Colon (tissue), 2 donors: Measurements from ENCODE around the gene CCDC187.

Experiments used
- FAIRE-seq: peaks from 2 replicates; lab custom pipeline; 2012; peaks lifted over from hg19 to GRCh38; lab: Jason Lieb, UNC
- donor health status: control.
- donor health status: control.

Gene CCDC187

DNA sequence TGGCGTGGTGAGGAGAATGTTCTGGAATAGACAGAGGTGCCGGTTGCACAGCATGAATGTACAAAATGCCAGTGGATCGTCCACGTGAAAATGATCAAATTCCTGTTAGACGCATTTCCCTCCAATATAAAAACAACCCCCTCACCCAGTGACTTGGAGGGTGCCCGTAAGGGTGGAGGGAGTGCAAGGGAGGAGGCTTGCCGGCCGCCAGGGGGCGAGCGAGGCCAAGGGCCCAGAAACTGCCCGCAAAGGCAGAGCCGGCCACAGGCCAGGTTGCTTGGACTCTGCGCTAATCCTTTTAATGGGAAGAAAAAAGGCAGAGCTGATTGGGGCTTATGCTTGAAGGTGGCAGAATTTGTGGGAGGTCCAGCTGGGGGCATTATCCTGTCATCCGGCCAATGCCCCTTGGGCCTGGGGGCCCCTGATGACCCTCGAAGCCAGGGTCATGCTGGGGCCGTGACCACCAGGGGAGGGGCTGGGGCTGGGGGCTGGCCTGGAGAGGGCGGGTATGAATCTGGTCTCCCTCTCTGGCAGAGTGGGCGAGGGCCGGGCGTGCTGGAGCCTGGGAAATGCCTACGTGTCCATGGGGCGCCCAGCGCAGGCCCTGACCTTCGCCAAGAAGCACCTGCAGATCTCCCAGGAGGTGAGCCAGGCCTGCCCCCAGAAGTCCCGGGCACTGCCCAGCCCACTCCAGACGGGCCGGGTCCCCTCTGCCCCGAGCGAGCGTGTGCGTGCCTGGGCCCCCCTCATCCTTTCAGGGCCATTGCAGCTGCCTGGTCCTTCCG, 35.5 kb upstream of the CCDC187 start:
- FAIRE-seq, result no peak

DNA sequence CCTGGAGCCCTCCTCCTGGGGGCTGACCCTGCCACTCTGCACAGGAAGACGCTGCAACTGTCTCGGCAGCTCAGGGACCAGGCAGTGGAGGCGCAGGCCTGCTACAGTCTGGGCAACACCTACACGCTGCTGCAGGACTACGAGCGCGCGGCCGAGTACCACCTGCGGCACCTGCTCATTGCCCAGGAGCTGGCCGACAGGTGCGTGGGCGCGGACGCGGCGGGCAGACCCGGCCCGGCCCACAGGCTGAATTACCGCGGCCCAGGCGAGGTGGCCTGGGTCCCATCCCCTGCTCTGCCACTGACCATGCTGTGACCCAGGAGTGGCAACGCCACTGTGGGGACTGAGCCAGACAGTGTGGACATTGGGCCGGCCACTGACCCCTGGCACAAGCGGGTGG, 34.6 kb upstream of the CCDC187 start:
- no peak for FAIRE-seq

- no peak for FAIRE-seq
These were observed 33.8 kb upstream of the CCDC187 start for GRCh38 chr9:136337416-136338395.

GRCh38 chr9:136336881-136337280, 33.0 kb upstream of the CCDC187 start:
- FAIRE-seq, result no peak

DNA sequence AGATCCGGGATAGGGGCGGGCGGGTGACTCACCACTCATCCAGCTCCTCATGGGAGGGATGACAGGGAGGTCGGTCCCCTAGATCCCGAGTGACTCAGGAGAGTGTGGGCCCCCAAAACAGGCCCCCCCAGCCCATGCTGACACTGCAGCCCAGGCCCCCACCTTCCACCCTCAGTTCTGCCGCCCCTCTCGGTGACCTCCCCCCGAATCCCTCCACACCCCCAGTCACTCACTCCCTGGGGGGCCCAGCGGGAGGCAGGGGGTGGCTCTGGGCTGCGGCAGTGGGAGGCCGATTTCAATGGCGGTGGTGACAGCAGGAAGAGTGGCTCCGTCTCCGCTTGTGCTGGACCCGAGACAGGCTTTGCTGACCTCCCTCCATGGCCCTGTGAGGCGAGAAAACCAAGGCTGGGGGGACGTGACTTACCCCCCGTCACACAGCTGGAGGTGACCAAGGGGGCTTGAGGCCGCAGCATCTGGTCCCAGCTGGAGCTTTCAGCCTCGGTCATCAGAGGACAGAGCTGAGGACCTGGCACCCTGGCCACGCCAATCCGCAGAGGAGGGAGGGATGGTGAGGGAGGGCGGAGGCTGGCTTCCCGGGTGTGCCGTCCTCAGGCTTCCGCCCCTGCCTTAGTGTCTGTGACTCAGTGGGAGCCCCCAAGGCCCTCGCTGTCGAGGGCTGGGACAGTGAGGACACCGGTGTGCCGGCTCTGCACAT, 32.4 kb upstream of the CCDC187 start:
- no peak for FAIRE-seq

DNA sequence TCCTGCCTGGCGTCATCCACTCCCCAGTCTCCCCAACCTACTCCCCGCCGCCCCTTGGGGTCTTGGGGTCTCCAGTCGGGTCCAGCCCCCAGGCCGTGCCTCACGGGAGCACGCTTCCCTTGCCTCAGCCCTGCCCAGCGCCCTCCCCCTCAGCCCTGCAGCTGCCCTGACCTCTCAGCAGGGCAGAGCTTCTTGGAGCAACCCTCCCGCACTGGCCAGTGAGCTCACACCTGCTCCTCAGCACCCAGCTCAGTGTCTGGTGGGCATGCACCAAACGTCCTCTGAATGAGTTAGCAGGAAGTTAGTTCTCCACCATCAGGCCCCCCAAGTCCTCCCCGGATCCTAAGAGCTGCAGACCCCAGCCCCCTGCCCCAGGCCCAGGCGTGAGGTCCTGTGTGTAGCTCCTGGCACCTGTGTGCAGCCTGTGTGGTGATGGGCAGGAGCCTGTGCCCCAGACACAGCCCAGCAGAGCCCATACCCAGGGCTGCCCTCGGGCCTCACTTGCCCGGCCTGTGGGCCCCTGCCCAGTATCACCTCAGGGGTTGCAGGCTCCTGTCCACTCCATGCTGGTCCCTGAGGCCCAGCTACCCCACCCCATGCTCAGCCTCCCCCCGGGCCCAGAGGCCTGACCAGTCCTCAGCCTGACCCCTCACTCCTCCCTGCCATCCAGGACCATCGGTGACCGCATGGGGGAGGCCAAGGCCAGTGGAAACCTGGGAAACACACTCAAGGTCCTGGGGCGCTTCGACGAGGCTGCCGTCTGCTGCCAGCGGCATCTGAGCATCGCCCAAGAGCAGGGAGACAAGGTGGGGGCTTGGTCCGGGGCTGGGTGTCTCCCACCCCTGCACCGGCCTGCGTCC, 31.6 kb upstream of the CCDC187 start:
- FAIRE-seq, result no peak

DNA sequence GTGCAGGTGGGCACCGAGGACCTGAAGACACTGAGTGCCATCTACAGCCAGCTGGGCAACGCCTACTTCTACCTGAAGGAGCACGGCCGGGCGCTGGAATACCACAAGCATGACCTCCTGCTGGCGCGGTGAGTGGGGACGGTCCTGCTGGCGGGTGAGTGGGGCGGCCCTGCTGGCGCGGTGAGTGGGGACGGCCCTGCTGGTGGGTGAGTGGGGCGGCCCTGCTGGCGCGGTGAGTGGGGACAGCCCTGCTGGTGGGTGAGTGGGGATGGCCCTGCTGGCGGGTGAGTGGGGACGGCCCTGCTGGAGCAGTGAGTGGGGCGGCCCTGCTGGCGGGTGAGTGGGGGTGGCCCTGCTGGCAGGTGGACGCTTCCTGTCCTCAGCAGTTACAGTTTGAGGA, 30.6 kb upstream of the CCDC187 start:
- no peak for FAIRE-seq

DNA sequence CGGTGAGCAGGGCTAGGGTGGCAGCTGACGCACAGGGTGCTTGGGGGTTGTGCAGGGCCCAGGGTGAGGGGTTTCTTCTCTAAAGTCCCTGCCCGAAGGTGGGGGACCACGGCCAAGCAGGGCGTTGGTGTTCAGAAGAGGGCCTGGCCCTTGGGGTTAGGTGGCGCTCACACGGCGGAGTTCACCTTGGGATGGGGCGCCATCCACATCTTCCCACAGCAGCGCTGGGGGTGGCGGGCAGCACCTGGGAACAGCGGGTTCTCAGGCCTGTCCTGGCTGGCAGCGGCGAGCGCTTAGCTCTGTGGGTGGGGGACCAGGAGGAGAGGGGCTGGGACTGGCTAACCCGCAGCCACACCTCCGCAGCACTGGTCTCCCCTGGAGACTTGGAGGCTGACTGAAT, 29.6 kb upstream of the CCDC187 start:
- FAIRE-seq, result no peak

GRCh38 chr9:136333045-136333444, 29.2 kb upstream of the CCDC187 start:
- no peak for FAIRE-seq

GRCh38 chr9:136332482-136332983, 28.6 kb upstream of the CCDC187 start:
- FAIRE-seq, result no peak

DNA sequence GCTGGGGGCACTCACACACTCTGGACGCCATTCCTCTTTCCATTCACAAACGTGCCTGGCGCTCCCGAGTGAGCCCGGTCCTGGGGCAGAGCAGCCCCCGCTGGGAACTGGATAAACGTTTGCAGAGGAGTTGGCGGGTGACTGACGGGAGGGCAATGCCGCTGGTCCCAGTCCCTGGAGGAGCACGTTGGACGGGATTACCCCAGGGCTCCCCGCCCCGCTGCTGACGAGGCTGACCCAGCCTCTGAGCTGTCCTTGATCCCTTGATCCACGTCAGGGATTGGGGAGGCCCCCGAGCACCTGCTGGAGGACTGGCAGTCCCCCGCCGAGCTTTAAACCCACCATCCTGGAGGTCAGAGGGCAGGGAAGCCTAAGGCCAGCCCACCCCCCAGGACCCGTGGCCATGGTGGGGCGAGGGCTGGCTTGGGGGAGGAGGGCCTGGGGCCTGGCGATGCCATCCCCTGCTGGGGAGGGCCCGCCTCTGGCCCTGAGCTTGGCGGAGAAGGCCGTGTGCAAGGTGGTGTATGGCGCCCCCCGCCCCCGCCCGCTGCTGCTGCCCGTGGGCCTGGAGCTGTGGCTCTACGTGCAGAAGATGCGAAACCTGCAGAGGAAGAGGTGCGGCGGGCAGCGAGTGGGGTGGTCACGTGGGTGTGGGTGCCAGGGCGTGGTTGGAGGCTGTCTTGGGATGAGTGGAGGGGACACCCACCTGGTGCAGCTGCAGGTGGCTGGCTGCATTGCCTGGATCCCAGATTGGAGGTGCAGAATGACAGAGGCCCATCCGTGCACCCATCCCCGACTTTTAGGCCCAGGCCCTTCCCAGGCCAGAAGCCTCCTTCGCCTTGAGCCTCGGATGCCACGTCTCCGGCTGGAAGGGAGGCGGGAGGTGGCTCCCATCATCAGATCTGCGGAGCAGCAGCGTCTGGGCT, 27.9 kb upstream of the CCDC187 start:
- no peak for FAIRE-seq

DNA sequence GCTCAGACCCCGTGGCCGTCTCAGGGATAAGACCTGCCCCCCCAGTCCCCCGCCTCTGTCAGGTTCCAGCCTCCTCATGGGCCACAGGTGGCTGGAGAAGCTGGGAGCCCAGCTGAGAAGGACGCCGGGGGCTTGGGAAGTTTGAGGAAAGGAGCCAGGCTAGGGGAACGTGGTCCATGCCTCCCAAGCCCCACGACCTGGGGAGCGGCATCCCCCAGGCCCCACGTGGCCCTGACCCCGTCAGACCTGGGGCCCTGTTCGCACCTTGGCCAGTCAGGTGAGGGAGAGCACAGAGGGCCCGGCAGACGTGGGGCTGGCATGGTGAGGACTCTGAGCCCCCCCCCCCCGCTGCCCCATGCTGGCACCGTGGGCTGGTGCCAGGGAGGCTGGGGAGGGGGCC, 27.1 kb upstream of the CCDC187 start:
- FAIRE-seq, result no peak

- no peak for FAIRE-seq
These were observed 26.6 kb upstream of the CCDC187 start for GRCh38 chr9:136330406-136330990.

DNA sequence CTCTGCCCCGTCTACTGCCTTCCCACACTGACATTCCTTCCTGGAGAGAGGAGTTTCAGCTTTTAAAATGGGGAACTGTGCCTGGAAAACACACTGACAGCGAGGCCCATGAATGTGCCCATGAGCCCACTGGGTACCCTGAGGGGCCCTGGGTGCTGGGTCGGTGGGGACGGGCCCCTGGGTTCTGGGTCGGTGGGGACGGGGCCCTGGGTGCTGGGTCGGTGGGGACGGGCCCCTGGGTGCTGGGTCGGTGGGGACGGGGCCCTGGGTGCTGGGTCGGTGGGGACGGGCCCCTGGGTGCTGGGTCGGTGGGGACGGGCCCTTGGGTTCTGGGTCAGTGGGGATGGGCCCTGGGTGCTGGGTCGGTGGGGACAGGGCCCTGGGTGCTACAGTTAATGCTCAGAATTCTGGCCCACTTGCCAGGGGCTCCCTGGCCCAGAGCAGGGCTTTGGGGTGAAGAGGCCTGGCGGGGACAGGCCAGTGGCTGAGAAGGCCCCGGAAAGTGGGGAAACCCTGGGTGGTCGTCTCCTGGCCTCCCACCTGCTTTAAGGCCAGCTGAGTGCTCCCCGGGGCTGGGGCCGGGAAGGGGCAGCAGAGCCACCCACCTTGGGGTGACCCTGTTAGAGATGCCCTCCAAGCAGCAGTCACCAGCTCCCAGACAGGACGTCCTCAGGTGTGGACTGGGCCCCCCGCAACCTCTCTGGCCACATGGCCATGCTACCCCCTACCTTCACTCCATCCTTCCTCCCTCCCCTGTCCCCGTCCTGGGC, 25.9 kb upstream of the CCDC187 start:
- FAIRE-seq, result no peak

DNA sequence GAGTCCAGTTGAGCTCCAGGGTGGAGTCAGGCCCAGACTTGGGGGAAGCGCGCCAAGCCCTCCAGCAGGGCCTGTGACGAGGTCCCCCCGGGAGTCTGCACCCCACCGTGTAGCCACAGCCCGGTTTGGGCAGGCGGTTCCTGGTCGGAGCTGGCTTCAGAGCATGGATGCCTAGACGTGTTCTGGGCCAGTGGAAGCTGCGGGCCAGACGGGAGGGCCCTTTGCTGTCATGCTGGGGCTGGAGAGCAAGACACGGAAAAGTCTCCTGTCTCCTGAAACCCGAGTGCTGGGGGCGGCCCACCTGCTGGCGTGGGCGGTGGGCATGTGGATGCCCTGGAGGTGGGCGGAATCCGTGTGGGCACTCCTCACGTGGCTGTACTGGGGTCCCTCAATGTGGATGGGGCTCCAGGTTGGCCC, 25.3 kb upstream of the CCDC187 start:
- FAIRE-seq, result no peak

- no peak for FAIRE-seq
These were observed 24.7 kb upstream of the CCDC187 start for GRCh38 chr9:136328622-136329041.

- FAIRE-seq, result no peak
These were observed 24.2 kb upstream of the CCDC187 start for GRCh38 chr9:136328011-136328621.

DNA sequence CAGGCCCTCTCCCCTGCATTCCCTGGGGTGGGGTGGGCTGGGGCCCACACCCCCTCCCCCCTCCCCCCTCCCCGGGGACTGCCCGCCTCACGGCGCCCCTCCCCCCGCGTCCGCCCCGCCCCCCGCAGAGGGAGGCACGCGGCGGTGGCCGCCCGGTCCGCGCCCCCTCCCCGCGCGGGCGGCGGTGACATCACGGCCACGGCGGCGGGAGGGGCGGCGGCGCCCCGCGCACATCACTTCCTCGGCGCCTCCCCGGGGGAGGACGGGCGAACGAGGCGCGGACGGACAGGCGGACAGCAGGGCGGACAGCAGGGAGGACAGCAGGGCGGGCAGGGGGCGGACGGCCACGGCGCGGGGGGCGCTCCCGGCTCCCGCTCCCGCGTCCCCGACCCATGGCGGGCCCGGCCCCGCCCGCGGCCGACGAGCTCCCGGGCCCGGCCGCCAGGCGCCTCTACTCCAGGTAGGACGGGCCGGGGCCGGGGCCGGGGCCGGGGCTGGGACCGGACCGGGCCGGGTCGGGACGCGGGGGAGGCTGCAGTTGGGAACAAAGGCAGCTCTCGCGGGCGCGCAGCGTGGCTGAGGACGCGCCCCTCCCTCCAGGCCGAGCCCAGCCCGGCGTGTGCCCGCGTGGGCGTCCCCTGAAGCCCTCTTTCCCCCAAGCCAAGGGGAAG, 23.5 kb upstream of the CCDC187 start, which contains the start of gene GPSM1:
Gene GPSM1, plus strand, starts transcription at position 236 of the 671 bp plus-strand sequence. Its CDS starts 157 bp downstream, at position 393.
- no peak for FAIRE-seq
